HEK293 (cell line): Measurements from ENCODE around the gene CDK5.

Experiments
- CTCF ChIA-PET: fragments of 350-600 bp; formaldehyde crosslinking; extraction: SDS; loops from one replicate; lab custom pipeline; 2021; ENCODE audit warnings: antibody characterized with exemption; lab: Yijun Ruan, JAX
- POLR2A ChIA-PET: fragments of 300-600 bp; formaldehyde crosslinking; extraction: SDS; loops from one replicate; lab custom pipeline; 2020; ENCODE audit warnings: antibody characterized with exemption, inconsistent platforms; lab: Yijun Ruan, JAX
- H3K27ac ChIP-seq: fragments of 200-500 bp; sonication (Bioruptor generic); 2 replicates; pipeline ENCODE4 v1.5.1; 2014; ENCODE audit warnings: low read depth, low read length, control low read depth, inconsistent platforms; ENCODE audit errors: extremely low read depth
- H3K36me3 ChIP-seq, 2 experiments: fragments of 200-500 bp in 1 of 2; sonication (Bioruptor generic) in 1 of 2; 1 replicate in 1 of 2; 2 replicates in 1 of 2; pipeline ENCODE4 v1.5.1; 2014 to 2017; ENCODE audit warnings: inconsistent platforms in 2 of 2, low read length in 2 of 2; ENCODE audit not compliant: control insufficient read depth in 2 of 2, insufficient read depth in 1 of 2
- H3K4me1 ChIP-seq: fragments of 200-500 bp; sonication (Bioruptor generic); 2 replicates; pipeline ENCODE4 v1.5.1; 2014; ENCODE audit warnings: mild to moderate bottlenecking, low read length, inconsistent platforms; ENCODE audit not compliant: control insufficient read depth, insufficient read depth
- H3K4me3 ChIP-seq: 2 replicates; pipeline ENCODE4 v1.5.1; 2011; ENCODE audit warnings: low read depth, mild to moderate bottlenecking, control low read depth, low read length, moderate library complexity
- H3K9me3 ChIP-seq: fragments of 200-500 bp; sonication (Bioruptor generic); 2 replicates; pipeline ENCODE4 v1.5.1; 2014; ENCODE audit warnings: low read depth, low read length, inconsistent platforms; ENCODE audit not compliant: control insufficient read depth, insufficient read depth
- GLIS1 ChIP-seq: fragments of 450-650 bp; formaldehyde crosslinking; IDR thresholded peaks from 2 replicates; pipeline ENCODE4 v1.5.1; 2016; ENCODE audit warnings: missing biosample characterization, missing genetic modification characterization
- GLIS2 ChIP-seq: fragments of 450-650 bp; formaldehyde crosslinking; IDR thresholded peaks from 2 replicates; pipeline ENCODE4 v1.5.1; 2016; ENCODE audit warnings: missing biosample characterization, missing genetic modification characterization
- REPIN1 ChIP-seq: fragments of 450-650 bp; formaldehyde crosslinking; IDR thresholded peaks from 2 replicates; pipeline ENCODE4 v1.5.1; 2017; ENCODE audit warnings: missing biosample characterization, missing genetic modification characterization, low read depth
- SP2 ChIP-seq: fragments of 450-650 bp; formaldehyde crosslinking; IDR thresholded peaks from 2 replicates; pipeline ENCODE4 v1.5.1; 2016; ENCODE audit warnings: missing biosample characterization, missing genetic modification characterization
- ZBTB17 ChIP-seq: fragments of 450-650 bp; formaldehyde crosslinking; IDR thresholded peaks from 2 replicates; pipeline ENCODE4 v1.5.1; 2016; ENCODE audit warnings: missing biosample characterization, missing genetic modification characterization
- ZBTB44 ChIP-seq: fragments of 450-650 bp; IDR thresholded peaks from 2 replicates; pipeline ENCODE4 v1.5.1; 2018; ENCODE audit warnings: missing biosample characterization, mild to moderate bottlenecking, missing genetic modification characterization
- ZBTB8A ChIP-seq: fragments of 450-650 bp; formaldehyde crosslinking; IDR thresholded peaks from 2 replicates; pipeline ENCODE4 v1.5.1; 2016; ENCODE audit warnings: missing biosample characterization, missing genetic modification characterization
- ZNF148 ChIP-seq: fragments of 450-650 bp; formaldehyde crosslinking; IDR thresholded peaks from 2 replicates; pipeline ENCODE4 v1.5.0; 2017; ENCODE audit warnings: missing biosample characterization, missing genetic modification characterization, borderline replicate concordance
- ZNF169 ChIP-seq: fragments of 450-650 bp; formaldehyde crosslinking; IDR thresholded peaks from 2 replicates; pipeline ENCODE4 v1.5.1; 2016; ENCODE audit warnings: missing biosample characterization, missing genetic modification characterization
- ZNF19 ChIP-seq: fragments of 450-650 bp; formaldehyde crosslinking; IDR thresholded peaks from 2 replicates; pipeline ENCODE4; 2016; ENCODE audit warnings: missing biosample characterization, missing genetic modification characterization, low read depth
- ZNF248 ChIP-seq: fragments of 450-650 bp; formaldehyde crosslinking; IDR thresholded peaks from 2 replicates; pipeline ENCODE4 v1.5.1; 2017; ENCODE audit warnings: missing biosample characterization, missing genetic modification characterization
- ZNF280C ChIP-seq: fragments of 450-650 bp; formaldehyde crosslinking; IDR thresholded peaks from 2 replicates; pipeline ENCODE4 v1.5.1; 2016; ENCODE audit warnings: missing biosample characterization, missing genetic modification characterization
- ZNF423 ChIP-seq: fragments of 450-650 bp; formaldehyde crosslinking; IDR thresholded peaks from 2 replicates; pipeline ENCODE4 v1.5.1; 2016; ENCODE audit warnings: missing biosample characterization, missing genetic modification characterization
- ZNF544 ChIP-seq: fragments of 450-650 bp; formaldehyde crosslinking; IDR thresholded peaks from 2 replicates; pipeline ENCODE4 v1.5.0; 2017; ENCODE audit warnings: missing biosample characterization, missing genetic modification characterization
- ZNF654 ChIP-seq: fragments of 450-650 bp; formaldehyde crosslinking; IDR thresholded peaks from 2 replicates; pipeline ENCODE4 v1.5.1; 2016; ENCODE audit warnings: low read depth, missing biosample characterization, missing genetic modification characterization
- ZNF785 ChIP-seq: fragments of 450-650 bp; formaldehyde crosslinking; IDR thresholded peaks from 2 replicates; pipeline ENCODE4 v1.5.1; 2016; ENCODE audit warnings: missing biosample characterization, missing genetic modification characterization
- ZSCAN4 ChIP-seq: fragments of 450-650 bp; formaldehyde crosslinking; IDR thresholded peaks from 2 replicates; pipeline ENCODE4 v1.5.1; 2017; ENCODE audit warnings: missing biosample characterization, missing genetic modification characterization
- TF ChIP-seq, protein P1 (sequence below): fragments of 450-650 bp; formaldehyde crosslinking; IDR thresholded peaks from 2 replicates; pipeline ENCODE4 v1.5.1; 2016; ENCODE audit warnings: missing biosample characterization, missing genetic modification characterization
- TF ChIP-seq, protein P2 (sequence below): IDR thresholded peaks from 2 replicates; pipeline ENCODE4 v1.6.1; 2011; ENCODE audit warnings: mild to moderate bottlenecking, low read depth, low read length, borderline replicate concordance
- TF ChIP-seq, protein P3 (sequence below): fragments of 450-650 bp; formaldehyde crosslinking; IDR thresholded peaks from 2 replicates; pipeline ENCODE4 v1.5.1; 2017; ENCODE audit warnings: missing biosample characterization, missing genetic modification characterization

Gene CDK5

DNA sequence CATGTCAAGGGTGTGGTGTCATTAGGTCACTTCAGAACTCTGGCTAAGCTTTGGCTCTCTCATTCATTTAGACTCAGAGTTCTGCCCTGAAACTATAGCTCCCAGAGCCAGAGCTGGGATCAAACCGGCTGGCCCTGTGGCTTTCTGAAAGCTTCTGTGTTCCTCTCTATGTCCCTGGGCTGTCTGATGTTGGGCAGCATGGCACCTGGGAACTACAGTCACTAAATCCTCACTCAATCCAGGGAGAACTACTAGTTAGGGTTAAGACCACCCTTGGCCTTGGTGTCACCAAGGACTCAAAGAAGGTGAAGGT is 46.6 kb downstream of the CDK5 start:
- H3K27ac ChIP-seq = no peak overlapping the region
- no peak overlapping the region for H3K4me3 ChIP-seq
- TF ChIP-seq ZNF785 (tag by site-specific recombination) (no peak), ZNF423 (tag by site-specific recombination) (no peak), ZNF280C (tag by site-specific recombination) (no peak), ZNF169 (tag by site-specific recombination) (no peak)
- TF ChIP-seq, protein P1, sequence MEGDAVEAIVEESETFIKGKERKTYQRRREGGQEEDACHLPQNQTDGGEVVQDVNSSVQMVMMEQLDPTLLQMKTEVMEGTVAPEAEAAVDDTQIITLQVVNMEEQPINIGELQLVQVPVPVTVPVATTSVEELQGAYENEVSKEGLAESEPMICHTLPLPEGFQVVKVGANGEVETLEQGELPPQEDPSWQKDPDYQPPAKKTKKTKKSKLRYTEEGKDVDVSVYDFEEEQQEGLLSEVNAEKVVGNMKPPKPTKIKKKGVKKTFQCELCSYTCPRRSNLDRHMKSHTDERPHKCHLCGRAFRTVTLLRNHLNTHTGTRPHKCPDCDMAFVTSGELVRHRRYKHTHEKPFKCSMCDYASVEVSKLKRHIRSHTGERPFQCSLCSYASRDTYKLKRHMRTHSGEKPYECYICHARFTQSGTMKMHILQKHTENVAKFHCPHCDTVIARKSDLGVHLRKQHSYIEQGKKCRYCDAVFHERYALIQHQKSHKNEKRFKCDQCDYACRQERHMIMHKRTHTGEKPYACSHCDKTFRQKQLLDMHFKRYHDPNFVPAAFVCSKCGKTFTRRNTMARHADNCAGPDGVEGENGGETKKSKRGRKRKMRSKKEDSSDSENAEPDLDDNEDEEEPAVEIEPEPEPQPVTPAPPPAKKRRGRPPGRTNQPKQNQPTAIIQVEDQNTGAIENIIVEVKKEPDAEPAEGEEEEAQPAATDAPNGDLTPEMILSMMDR (tag by site-specific recombination) = no peak
- TF ChIP-seq, protein P2, sequence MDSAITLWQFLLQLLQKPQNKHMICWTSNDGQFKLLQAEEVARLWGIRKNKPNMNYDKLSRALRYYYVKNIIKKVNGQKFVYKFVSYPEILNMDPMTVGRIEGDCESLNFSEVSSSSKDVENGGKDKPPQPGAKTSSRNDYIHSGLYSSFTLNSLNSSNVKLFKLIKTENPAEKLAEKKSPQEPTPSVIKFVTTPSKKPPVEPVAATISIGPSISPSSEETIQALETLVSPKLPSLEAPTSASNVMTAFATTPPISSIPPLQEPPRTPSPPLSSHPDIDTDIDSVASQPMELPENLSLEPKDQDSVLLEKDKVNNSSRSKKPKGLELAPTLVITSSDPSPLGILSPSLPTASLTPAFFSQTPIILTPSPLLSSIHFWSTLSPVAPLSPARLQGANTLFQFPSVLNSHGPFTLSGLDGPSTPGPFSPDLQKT = no peak
- TF ChIP-seq, all 188 proteins: peak for 0
- no peaks in the 10 kb centered on the region for H3K4me1 ChIP-seq
- no peaks in the 10 kb centered on the region for H3K36me3 ChIP-seq
- ChIA-PET POLR2A (interaction anchor here (1.3 kb wide), 1 partner anchor 17 kb away, joined by 6 read pairs; the partner anchor contains the start of gene ABCB8), CTCF (interaction anchor here (0.6 to 2.9 kb wide), 14 partner anchors 8 to 158 kb away, joined by 3 to 27 read pairs (median 4); partner anchors contain the start of gene ATG9B)
- no peaks in the 10 kb centered on the region for H3K9me3 ChIP-seq

DNA sequence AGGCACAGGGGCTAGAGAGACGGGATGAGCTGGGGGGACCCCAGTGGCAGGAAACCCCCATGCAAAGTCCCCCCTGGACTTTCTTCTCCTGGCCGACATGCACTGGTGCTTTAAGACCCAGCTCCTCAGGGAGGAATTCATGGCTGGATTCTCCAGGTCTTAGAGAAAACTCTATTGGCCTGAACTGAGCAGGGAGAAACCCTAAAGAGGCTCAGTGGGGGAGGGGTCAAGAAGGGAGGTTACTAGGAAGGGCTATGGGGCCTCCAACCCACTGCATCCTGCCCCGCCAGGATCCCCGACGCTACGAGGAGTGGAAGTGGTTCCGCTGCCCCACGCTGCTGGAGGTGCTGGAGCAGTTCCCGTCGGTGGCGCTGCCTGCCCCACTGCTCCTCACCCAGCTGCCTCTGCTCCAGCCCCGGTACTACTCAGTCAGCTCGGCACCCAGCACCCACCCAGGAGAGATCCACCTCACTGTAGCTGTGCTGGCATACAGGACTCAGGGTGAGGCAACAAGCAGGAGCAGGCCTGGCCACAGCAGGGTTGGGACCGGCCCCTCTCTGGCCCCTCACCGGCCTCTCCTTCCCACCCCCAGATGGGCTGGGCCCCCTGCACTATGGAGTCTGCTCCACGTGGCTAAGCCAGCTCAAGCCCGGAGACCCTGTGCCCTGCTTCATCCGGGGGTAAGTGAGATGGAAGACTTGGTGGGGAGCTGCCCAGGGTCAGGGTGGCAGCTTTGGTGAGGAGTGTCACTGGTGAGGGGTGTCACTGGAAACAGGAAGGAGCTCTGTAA is 47.2 kb downstream of the CDK5 start:
- CTCF ChIA-PET = interaction anchor here (0.6 to 2.9 kb wide), 17 partner anchors 8 to 306 kb away, joined by 3 to 27 read pairs (median 4); partner anchors contain the start of gene ATG9B
- no peaks in the 10 kb centered on the region for H3K36me3 ChIP-seq
- H3K9me3 ChIP-seq = no peaks in the 10 kb centered on the region
- POLR2A ChIA-PET = interaction anchor here (1.3 kb wide), 1 partner anchor 18 kb away, joined by 6 read pairs; the partner anchor contains the start of gene ABCB8
- no peaks in the 10 kb centered on the region for H3K4me1 ChIP-seq
- H3K4me3 ChIP-seq = no peak overlapping the region
- H3K27ac ChIP-seq = no peak overlapping the region
- TF ChIP-seq ZNF654 (tag by site-specific recombination) (no peak), ZBTB17 (0 out of 2 replicates have a peak, but pooled peaks have one; percentile 8), ZSCAN4 (tag by site-specific recombination) (no peak), ZNF148 (tag by site-specific recombination) (no peak), GLIS1 (tag by site-specific recombination) (peak; percentile 20; the same call in 1 of the 2 replicates), SP2 (tag by site-specific recombination) (peak; percentile 10; the same call in 1 of the 2 replicates), ZBTB44 (no peak), ZNF544 (tag by site-specific recombination) (no peak), ZNF248 (no peak), ZBTB8A (0 out of 2 replicates have a peak, but pooled peaks have one; percentile 36), REPIN1 (tag by site-specific recombination) (no peak), ZNF169 (tag by site-specific recombination) (no peak), ZNF19 (tag by site-specific recombination) (no peak), GLIS2 (tag by site-specific recombination) (peak; percentile 43)
- TF ChIP-seq, protein P3, sequence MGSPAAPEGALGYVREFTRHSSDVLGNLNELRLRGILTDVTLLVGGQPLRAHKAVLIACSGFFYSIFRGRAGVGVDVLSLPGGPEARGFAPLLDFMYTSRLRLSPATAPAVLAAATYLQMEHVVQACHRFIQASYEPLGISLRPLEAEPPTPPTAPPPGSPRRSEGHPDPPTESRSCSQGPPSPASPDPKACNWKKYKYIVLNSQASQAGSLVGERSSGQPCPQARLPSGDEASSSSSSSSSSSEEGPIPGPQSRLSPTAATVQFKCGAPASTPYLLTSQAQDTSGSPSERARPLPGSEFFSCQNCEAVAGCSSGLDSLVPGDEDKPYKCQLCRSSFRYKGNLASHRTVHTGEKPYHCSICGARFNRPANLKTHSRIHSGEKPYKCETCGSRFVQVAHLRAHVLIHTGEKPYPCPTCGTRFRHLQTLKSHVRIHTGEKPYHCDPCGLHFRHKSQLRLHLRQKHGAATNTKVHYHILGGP (tag by site-specific recombination) = no peak
